Fibroblast of pulmonary artery (primary cell): ENCODE data around the gene AFTPH.
A peak's percentile ranks its signal among the peaks of the same experiment; 100 is the strongest.

Source experiments
- DNase-seq: peaks from one replicate; pipeline ENCODE4 v3.0.0-alpha.2; 2010; ENCODE audit warnings: low read depth
- H3K4me3 ChIP-seq: replicated peaks from 2 replicates; pipeline ENCODE4 v1.5.1; 2011; ENCODE audit warnings: low read depth, mild to moderate bottlenecking, control low read depth, low read length, moderate library complexity
- CTCF ChIP-seq: IDR thresholded peaks from 2 replicates; pipeline ENCODE4 v1.5.1; 2011; ENCODE audit warnings: mild to moderate bottlenecking, control low read depth, low read length, inconsistent platforms; ENCODE audit errors: missing control alignments

Gene AFTPH

GRCh38 chr2:64498438-64498837 is 25.7 kb upstream of the AFTPH start:
- H3K4me3 ChIP-seq: no peak overlapping the region

GRCh38 chr2:64500549-64500948 is 23.6 kb upstream of the AFTPH start:
- DNase-seq: no peak
- no peak for TF ChIP-seq CTCF
- no peak overlapping the region for H3K4me3 ChIP-seq

More at GRCh38 chr2:64498438-64498837, 25.7 kb upstream of the AFTPH start:
- no peak for TF ChIP-seq CTCF
- no peak for DNase-seq

- no peak overlapping the region for H3K4me3 ChIP-seq
- no peak for TF ChIP-seq CTCF
- DNase-seq: no peak
These were observed 22.2 kb upstream of the AFTPH start for GRCh38 chr2:64501946-64502345.

GRCh38 chr2:64502860-64503259 is 21.3 kb upstream of the AFTPH start:
- no peak overlapping the region for H3K4me3 ChIP-seq
- no peak for TF ChIP-seq CTCF
- no peak for DNase-seq

- TF ChIP-seq CTCF: no peak
- DNase-seq: no peak
- no peak overlapping the region for H3K4me3 ChIP-seq
These were observed 19.1 kb upstream of the AFTPH start for GRCh38 chr2:64504774-64505720.

- H3K4me3 ChIP-seq: no peak overlapping the region
- no peak for TF ChIP-seq CTCF
- DNase-seq: no peak
These were observed 17.4 kb upstream of the AFTPH start for GRCh38 chr2:64506686-64507085.

- no peak overlapping the region for H3K4me3 ChIP-seq
- no peak for TF ChIP-seq CTCF
- DNase-seq: peak; percentile 37
These were observed 10.1 kb upstream of the AFTPH start for GRCh38 chr2:64514008-64514407.
